AG04450 (cell line): Measurements from ENCODE around the gene KRT35. TPM values are rescaled to one million over a fixed set of nuclear protein-coding genes. Genes with fewer than 3 reads are reported as not detected.

Experiments
- CTCF ChIA-PET: fragments of 300-600, 350-600 bp; formaldehyde crosslinking; extraction: SDS; loops from one replicate; lab custom pipeline; 2022; ENCODE audit warnings: antibody characterized with exemption, inconsistent platforms; lab: Charles Lee
- POLR2A ChIA-PET: fragments of 350-600 bp; formaldehyde crosslinking; extraction: SDS; loops from one replicate; lab custom pipeline; 2021; ENCODE audit warnings: antibody characterized with exemption, inconsistent platforms; lab: Yijun Ruan, JAX
- DNase-seq: peaks from one replicate; pipeline ENCODE4 v3.0.0-alpha.2; 2011; ENCODE audit warnings: low read depth, low spot score
- H3K27ac ChIP-seq: one replicate; pipeline ENCODE4 v1.5.1; 2012; ENCODE audit warnings: low read depth, low read length, control low read depth
- H3K27me3 ChIP-seq: one replicate; pipeline ENCODE4 v1.6.0; 2012; ENCODE audit warnings: low read length; ENCODE audit not compliant: control insufficient read depth, insufficient read depth
- H3K4me3 ChIP-seq: 2 replicates; pipeline ENCODE4 v1.5.1; 2011; ENCODE audit warnings: mild to moderate bottlenecking, low read depth, low read length, control low read depth
- H3K9me3 ChIP-seq: 2 replicates; pipeline ENCODE4 v1.5.1; 2012; ENCODE audit warnings: low read length; ENCODE audit not compliant: control insufficient read depth, insufficient read depth
- CTCF ChIP-seq: IDR thresholded peaks from 2 replicates; pipeline ENCODE4 v1.5.1; 2011; ENCODE audit warnings: low read depth, low read length, control low read depth, inconsistent platforms
- polyA plus RNA-seq: library from polyadenylated mRNA; depleted of rRNA; stranded (reverse); fragments of >200 nt; gene quantifications from 2 replicates; pipeline ENCODE4 v1.2.3, GENCODE V29; 2011

KRT35 gene
- polyA plus RNA-seq, 1 experiment: not detected

GRCh38 chr17:41522301-41523224 lies 41.6 kb upstream of the KRT35 start:
- ChIA-PET POLR2A (no interaction called here), CTCF (interaction anchor here (2.0 to 3.1 kb wide), 2 partner anchors 26 to 141 kb away, joined by 8 to 20 read pairs; no protein-coding TSS in a partner anchor)
- Histone ChIP-seq H3K27me3 (no peaks in the 10 kb centered on the region), H3K4me3 (no peak overlapping the region), H3K27ac (no peak overlapping the region), H3K9me3 (peaks cover 8% of the 10 kb centered on the region; the same call in 1 of the 2 replicates)
- no peak for TF ChIP-seq CTCF
- DNase-seq: no peak

- CTCF ChIA-PET: interaction anchor here (1.0 to 3.1 kb wide), 3 partner anchors 27 to 141 kb away, joined by 3 to 20 read pairs (median 8); no protein-coding TSS in a partner anchor
- H3K27ac ChIP-seq: peak overlapping the region; percentile 39
- POLR2A ChIA-PET: no interaction called here
Observed at GRCh38 chr17:41521574-41522261, 40.8 kb upstream of the KRT35 start.

GRCh38 chr17:41520821-41521521 lies 40.0 kb upstream of the KRT35 start:
- no peaks in the 10 kb centered on the region for H3K27me3 ChIP-seq
- POLR2A ChIA-PET: no interaction called here
- H3K4me3 ChIP-seq: no peak overlapping the region
- peaks cover 8% of the 10 kb centered on the region; the same call in 1 of the 2 replicates for H3K9me3 ChIP-seq
- DNase-seq: no peak
- no peak for TF ChIP-seq CTCF
- H3K27ac ChIP-seq: no peak overlapping the region
- CTCF ChIA-PET: interaction anchor here (1.0 to 3.1 kb wide), 3 partner anchors 28 to 142 kb away, joined by 3 to 20 read pairs (median 8); no protein-coding TSS in a partner anchor

More at GRCh38 chr17:41521574-41522261, 40.8 kb upstream of the KRT35 start:
- TF ChIP-seq CTCF: no peak; the same call in 1 of the 2 replicates
- DNase-seq: peak; percentile 50
- H3K9me3 ChIP-seq: peaks cover 8% of the 10 kb centered on the region; the same call in 1 of the 2 replicates
- no peaks in the 10 kb centered on the region for H3K27me3 ChIP-seq
- H3K4me3 ChIP-seq: no peak overlapping the region

- ChIA-PET POLR2A (no interaction called here), CTCF (no interaction called here)
- Histone ChIP-seq H3K9me3 (peaks cover 8% of the 10 kb centered on the region; the same call in 1 of the 2 replicates), H3K27ac (no peak overlapping the region), H3K4me3 (no peak overlapping the region), H3K27me3 (no peaks in the 10 kb centered on the region)
- no peak for DNase-seq
- TF ChIP-seq CTCF: no peak
Observed at GRCh38 chr17:41519501-41520224, 38.7 kb upstream of the KRT35 start.
